Hematopoietic multipotent progenitor cell treated with erythropoietin and hydrocortisone succinate and interleukin-3 and kit ligand, for 4 days (in vitro differentiated cells): ENCODE data around the gene DDX10.
A peak's percentile ranks its signal among the peaks of the same experiment; 100 is the strongest.

Experiments used
- DNase-seq: peaks from one replicate; pipeline ENCODE4 v3.0.0-alpha.2; 2015

Gene DDX10

DNA sequence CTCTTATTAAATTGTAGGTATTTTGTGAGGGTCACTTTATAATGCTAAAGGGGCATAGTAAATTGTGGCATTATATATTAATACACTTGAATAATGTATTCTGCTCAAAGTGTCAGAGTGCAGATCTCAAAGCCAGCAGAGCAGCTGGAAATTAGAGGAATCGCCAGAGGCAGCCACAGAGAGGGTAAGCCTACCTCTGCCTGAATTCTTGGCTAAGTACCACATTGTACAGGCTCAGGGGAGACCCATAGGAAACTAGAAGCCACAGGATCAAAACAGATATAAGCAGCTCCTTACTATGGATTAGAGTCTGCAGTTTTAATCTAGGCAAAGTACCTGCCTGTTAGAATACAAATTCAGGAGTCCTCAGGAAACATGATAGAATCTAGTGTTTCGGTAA lies 249.3 kb downstream of the DDX10 start:
- no peak for DNase-seq

DNA sequence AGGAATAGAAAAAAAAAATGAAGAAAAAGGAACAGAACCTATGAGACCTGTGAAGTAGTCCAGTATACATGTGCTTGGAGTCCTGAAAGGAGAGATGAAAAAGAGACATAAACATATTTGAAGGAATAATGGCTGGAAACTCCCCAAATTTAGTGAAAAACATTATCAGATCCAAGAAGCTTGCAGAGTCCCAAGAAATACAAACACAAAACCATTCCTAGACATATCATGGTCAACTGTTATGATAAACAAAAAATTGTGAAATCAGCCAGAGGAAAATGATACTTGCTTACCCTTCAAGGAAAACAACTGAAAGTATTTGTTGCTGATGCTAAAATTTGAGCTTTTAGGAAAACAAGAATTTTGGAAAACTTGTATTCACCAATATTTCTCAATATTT lies 250.1 kb downstream of the DDX10 start:
- no peak for DNase-seq

DNA sequence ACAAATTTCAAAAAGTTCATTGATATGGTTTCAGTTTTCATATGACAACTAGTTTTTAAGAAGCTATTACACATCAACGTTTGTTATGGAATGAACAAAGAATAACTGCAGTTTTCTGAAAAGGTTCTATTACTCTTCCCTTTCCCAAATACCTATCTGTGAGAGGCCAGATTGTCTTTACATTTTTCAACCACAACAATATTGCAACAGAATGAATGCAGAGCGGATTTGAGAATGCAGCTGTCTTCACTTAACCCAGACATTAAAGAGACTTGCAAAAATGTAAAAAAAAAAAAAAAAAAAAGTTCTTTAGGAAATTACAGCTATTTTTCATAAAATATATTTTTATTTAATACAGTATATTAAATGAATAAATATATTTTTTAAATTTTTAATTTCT lies 250.8 kb downstream of the DDX10 start:
- DNase-seq: no peak

DNA sequence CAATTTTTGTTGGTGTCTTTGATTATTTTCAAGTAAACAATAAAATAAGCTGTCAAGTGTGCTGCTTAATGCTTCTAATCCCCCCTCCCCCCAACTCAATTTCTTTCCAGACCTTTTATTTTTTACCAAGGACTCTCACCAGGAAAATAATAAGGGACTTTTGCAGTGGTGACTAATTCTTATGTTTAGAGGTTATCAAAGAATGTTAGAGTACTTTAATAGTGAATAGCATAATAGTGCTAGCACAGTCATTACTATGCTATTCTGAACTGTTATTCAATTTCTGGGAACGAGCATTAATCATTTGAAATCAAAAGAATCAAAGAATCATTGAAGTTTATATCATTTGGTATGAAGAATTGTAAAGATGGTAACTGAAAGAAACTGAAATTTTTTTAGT lies 251.4 kb downstream of the DDX10 start:
- DNase-seq: no peak

DNA sequence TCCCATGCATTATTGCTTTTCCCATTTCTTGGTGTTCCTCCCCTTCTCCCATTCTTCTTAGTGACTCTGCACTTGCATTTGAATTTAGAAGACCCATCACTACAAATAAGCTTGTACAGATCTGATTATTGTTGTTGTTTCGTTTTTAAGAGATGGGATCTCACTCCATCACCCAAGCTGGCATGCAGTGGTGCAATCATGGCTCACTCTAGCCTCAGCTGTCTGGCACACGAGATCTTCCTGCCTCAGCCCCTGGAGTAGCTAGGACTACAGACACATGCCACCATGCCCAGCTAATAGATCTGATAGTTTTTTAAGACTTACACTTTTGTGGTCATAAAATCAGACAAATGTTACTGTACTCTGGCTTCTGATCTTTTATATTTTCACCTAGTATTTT lies 252.1 kb downstream of the DDX10 start:
- DNase-seq: no peak

DNA sequence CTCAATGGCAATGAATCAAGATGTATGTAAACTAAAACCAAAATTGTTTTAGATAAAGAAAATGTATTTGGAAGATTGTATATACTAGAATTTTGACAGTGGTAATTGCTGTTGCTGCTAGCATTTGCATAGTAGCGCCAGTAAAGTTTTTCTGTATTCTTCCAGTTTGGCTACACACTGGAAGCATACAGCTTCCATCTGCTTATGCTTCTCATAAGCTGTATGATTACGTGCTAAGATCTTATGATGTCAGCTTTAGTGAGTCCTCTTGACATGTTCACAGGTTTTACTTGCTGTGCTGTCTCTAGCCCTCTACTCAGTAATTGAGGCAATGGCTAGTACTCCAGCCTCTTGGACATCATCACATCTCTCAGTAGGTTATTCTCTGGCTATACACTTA lies 256.3 kb downstream of the DDX10 start:
- no peak for DNase-seq

DNA sequence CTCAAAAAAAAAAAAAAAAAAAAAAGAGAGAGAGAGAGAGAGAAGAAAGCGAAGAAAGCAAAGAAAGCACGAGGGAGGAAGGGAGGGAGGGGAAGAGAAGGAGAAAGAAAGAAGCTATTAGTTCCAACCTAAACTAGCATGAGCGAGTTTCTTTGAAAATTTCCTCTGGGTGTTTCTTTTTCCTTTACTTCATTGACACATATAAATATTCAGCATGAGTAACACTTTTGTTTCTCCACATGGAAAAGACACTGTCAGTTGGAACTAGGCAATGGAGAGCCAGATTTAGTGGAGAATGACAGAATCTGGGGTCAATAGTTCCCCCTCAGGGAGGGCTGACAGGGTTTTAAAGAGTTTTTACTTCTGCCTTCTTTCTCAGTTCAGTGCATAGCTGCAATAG lies 257.4 kb downstream of the DDX10 start:
- DNase-seq: no peak

DNA sequence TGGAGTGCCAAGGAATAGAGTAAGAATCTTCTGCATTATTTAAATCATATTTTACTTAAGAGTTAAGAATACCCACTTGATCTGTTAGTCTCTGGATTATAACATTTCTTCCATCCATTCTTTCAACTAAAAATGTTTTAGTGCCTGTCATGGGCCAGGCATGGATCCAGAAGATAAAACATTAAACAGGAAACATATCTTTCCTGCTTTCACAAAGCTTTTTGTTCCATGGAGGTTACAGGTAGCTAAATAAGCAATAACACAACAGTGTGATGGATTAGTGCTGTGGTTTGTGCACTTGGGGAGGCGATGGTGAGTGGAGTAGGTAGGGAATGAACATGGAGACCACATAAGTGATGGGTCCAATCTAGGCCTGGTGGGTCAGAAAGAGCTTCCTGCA lies 258.5 kb downstream of the DDX10 start:
- DNase-seq: no peak

DNA sequence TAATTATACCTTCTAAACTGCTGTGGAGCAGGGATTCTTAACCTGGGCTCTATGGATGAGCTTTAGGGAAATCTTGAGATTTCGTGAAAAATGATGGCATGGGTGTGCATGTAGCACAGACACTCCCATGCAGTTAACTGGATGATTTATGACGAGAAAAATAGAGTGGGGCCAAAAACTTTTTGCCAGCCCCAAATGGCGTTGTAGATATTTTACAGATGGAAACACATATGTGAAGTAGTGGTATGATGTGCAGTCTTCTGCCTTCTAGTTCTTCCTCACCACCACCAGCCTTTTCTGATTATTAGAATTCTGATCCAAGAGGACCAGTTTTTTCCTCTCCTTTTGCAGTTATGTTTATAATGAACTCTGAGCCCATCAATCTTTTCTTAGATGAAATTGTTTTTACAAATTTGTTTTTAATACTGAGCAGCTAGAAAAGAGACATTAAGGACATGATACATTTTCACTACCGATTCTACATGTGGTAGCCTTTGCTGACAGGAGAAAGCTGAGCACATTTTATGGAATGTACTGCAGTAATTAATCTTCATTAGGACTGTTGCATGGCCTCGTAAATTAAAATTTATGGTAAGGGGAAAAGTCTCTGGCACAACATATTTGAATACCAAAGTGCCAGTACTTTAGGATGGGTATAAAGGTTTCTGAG lies 261.4 kb downstream of the DDX10 start:
- DNase-seq: no peak

DNA sequence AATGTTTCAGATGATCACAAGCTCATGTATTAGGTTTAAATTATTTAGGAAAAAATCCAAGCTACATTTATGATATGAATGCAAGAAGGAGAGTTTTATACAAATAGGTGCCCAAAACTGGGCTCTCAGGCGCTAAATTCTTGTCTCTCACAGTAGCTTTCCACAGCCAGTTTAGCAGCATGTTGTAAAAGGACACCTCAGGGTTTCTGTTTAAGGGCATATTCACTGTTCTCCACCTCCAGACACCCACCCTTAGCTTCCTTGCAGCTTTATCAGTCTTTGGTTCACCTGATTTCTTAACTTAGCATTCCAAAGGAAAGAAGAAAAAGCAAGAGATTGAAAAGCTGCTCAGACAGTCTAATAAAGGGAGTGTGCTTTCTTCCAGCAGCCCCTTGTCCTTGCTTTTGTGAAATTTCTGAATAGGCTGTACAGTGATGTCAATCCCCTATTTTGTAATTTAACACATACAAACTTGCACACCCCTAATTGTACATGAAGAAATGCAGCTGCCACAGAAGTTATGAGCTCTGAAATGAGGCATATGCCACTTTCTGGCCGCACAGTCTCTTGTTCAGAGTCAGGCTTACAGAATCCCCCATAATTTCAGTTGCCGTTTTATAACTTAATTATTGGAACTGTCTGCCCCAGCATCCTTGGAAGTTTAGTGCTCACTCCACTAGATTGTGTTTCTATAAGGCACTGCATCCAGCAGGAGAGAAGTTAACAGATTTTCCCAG lies 262.1 kb downstream of the DDX10 start:
- DNase-seq: no peak

DNA sequence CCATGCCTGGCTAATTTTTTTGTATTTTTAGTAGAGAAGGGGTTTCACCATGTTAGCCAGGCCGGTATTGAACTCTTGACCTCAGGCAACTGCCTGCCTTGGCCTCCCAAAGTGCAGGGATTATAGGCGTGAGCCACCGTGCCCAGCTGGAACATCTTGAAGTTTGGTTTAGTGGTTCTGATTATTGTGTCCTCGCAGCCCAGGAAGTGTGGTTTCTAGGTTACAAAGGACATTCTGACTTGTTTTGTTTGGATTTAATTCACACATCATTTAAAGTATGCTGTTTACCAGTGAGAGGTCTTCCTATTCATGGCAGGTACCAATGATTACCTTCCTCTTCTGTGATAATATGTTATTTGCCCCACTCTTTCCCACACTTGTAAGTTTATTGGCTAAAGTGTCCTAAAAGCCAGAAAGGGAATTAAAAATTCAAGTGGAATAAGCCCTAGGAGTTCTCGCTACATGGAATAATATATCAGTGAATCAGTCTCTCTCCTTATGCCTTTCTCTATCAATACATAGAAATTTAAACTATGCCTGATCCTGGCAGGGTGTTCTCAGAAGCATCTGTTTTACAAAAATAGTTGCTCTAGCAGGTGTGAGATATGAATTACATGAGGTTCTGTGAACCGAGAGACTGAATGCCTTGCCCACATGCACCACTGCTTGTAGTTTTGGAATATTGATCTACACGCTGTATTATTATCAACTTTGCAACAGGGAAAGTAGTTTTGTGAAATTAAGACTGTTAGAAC lies 263.1 kb downstream of the DDX10 start:
- DNase-seq: no peak

DNA sequence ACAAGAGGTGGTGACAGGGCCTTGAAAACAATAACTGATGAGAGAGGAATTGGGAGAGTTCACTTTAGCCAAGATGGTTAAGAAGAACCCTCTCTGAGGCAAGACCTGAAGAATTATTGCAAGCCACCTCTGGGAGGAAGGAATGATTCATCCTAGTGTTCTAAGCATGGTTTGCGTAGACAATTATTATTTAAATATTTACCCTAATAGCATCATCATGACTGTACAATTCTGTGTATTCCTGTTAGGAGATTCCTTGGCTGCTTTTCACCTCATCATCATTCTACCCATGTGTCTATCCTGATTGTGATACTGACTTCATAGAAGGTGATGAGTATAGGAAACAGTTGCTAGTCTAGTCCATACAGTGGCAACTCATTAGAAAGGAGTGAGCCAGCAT lies 264.4 kb downstream of the DDX10 start:
- no peak for DNase-seq

DNA sequence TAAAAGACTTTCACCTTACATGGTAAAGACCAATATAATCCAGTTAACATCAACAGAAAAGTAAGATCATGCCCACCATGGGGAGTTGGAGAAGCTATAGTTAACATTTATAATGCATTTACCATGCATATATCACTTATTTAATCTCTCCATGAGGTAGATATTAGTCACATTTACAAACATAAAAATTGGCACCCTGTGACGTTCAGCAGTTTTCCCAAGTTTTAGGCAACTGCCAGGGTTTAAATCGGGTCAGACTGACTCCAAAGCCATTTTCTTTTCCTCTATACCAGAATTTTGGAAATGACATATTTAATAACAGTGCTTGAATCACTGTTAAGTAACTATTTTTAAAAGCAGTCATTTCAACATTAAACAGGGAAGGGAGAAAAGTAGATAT lies 266.3 kb downstream of the DDX10 start:
- DNase-seq: no peak

DNA sequence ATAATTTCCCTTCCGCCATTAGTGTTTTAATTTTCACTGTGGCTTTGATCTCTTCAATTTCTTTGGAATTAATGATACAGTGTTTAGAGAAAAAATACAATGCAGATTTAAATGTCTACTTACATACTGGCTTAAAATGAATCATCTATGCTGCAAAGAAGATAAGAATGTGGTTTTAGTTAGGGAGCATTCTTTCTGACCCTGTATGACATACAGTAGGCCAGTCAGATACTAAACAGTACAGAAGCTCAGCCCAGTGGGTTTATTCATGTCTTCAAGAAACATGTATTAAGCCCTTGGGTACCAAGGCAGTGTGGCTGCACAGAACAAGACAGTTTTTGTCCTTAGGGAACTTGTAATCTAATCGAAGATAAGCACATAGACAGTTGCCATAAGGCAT lies 268.8 kb downstream of the DDX10 start:
- DNase-seq: peak; percentile 56

DNA sequence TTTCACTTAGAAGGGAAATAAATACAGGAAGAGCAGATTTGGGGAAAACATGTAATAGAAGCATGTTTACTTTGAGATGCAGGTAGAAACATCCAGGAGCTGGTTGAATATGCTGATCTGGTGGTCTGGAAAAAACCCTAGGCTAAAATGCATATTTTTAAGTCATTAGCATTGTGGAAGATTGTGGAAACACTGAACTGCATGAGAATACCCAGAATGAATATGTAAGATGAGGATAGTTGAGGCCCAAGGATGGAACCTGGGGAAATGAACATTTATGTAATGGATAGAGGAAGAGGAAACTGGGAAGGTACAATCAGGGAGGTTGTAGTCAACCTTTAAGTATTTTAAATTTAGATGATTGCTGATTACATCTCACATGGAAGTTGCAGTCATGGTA lies 269.4 kb downstream of the DDX10 start:
- DNase-seq: no peak

DNA sequence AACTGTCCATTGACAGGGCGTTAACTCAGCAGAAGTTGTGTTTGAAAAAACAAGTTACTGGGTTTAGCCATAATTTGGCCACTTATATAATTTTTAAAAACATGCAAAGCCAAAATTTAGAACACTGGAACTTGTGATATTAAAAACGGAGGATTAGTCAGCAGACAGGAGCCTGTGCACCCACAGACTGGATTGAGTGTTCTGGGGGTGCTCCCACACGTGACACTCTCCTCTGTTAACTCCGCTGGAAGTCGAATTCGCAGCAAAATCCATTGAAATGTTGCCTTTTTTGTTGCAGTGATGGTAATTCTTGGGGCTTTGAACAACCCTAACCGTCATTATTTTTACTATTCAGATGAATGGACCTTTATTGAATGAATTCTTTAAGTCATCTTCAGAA lies 269.8 kb downstream of the DDX10 start:
- DNase-seq: no peak

DNA sequence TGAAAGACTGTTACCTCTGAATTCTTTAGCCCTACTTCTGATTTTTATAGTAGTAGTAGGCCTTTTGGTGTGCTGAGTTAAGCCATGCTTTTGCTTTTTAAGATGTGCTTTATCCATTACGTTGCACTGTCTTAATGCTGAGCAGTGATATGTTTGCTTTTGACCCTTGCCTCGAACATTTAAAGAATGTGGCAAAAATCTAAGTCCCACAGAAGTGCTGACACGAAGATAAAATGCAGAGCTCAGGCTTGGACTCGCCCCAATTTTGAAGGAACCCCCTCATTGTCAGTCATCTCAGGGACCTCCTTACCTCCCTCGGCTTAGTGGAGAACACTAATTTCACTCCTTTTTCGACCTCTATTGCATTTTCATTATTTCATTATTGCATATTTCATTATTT lies 272.9 kb downstream of the DDX10 start:
- no peak for DNase-seq

DNA sequence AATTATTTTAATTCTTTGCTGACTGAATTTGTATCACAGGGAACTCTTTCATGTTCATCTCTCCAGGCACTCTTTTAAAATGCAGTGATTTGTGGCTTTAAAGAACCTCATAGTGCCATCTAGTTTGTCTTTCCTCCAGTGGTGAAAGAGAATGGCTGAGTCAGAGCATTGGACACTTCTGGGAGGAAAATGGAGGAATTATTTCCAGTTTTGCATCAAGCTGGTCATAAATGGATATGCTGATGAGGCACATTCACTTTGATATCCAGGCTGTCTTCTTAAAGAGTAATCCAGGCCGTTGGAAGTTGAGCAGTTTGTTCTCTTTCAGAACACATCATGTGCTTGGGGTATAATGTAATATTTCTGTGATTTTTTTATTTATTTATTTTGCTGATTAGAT lies 273.7 kb downstream of the DDX10 start:
- no peak for DNase-seq

DNA sequence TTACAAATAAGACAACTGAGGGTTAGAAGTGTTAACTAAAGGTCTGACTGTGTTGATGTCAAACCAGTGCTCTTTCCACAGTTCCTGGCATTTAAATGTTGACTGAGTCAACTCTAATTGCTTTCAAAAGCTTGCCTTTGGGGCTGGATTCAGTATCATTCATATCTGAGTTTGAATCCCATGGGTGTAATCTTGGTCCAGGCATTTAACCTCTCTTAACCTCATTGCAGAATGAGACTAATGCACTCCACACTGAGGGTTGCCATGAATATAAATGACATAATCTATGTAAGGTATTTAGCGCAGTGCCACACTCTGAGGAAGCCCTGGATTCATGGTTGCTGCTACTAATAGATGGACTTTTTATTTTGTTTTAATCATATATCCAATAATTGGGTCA lies 274.3 kb downstream of the DDX10 start:
- DNase-seq: no peak

DNA sequence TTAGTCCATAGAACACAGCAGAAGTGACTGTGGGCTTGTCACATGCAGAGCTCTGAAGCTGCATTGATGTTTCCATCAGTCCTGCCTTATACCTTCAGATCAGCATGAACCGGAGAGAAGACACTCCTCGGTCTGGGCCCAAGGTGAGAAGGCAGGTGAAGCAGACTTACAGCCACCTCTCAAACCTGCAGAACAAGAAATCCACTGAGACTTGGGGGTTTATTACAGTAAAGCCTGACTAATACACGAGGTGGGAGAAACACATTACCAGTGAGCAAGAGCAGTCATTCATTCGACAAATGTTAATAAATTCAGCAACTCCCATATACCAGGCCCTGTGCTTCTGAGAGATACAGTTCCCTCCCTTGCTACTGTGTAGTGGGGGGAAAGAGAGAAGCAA lies 279.0 kb downstream of the DDX10 start:
- no peak for DNase-seq

DNA sequence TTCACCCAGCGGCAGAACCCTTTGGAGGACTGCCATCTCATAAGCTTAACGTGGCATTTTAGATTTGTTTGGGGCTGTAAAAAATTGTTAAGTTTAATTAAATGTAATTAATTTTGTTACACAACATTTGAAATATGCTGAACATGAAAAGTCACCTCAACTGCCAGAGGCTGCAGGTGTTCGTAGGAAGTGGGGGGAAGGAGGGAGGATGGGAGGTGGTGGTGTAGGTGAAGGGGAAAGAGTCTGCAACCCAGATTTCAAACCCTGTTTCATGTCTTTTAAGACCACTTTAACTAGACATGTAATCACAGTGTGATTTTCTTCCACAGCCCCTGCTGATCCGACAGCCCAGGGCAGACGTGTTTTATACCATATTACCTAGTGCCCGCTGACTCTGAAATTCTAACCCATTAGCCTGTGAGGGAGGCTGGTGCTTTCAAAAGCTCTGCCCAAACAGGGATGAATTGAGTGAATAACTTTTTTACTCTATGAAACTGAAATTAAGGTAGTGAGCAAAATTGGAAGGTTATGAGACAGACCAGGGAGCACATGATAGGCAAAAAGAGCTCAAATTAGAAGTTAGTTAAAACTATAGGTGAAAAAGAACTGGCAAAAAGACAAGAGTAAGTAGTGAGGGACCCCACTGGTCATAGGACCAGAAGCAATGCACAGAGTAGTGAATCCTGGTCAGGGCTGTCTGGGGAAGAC lies 279.8 kb downstream of the DDX10 start:
- DNase-seq: no peak

DNA sequence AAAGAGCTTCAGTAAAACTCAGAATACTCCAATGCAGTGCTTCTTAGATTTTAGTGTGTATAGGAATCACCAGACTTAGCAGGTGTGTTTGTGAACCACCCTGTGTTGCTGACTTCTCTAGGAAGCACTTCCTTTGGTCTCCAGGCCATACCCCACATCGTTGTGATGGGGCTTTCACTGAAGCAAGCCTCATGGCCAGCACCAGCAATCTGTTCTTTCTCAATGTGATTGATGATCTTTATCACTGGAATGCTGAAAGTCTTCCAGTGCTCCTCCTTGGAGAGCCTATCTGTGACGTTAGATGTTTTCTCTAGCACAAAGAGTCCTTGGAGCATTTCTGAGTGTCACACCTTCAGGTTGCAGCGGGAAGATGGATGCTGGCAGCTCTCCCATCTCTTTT lies 280.5 kb downstream of the DDX10 start:
- DNase-seq: no peak
